ENCODE measurements around the gene HAGHL.

DNA sequence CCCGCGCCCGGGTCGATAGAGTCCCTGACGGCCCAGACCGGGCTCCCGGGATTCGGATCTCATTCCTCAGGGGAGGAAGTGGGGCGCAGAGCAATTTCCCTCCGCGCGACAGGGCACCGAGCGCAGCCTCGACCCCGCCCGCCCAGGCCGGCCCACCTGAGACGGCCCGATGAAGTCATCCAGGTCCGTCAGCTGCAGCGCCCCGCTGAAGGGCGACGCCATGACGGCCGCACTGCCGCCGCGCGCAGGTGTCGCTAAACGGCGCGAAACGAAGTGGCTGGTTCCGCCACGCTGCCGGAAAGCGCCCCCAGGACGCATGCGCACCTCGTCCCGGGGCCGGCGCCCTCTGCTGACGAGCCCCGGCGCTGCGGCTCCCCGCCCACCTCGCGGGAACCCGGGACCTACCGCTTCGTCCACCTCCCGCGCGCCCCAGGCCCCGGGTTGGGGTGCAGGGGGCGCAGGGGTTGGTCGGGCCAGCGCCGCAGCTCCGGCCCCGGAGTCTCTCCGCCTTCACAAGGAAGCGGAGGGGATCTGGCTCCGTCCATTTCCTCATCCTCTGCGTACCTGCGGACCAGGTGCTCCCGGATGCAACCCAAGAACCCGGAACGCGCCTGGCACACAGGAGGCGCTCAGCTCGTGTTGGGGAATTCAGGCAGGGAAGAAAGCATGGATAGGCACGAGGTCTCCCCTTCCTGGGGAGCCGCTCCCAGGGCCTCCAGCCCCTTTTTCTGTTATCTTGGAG, 14.0 kb downstream of the HAGHL start, which contains the start of gene CIAO3:
- TF ChIP-seq, protein P1, sequence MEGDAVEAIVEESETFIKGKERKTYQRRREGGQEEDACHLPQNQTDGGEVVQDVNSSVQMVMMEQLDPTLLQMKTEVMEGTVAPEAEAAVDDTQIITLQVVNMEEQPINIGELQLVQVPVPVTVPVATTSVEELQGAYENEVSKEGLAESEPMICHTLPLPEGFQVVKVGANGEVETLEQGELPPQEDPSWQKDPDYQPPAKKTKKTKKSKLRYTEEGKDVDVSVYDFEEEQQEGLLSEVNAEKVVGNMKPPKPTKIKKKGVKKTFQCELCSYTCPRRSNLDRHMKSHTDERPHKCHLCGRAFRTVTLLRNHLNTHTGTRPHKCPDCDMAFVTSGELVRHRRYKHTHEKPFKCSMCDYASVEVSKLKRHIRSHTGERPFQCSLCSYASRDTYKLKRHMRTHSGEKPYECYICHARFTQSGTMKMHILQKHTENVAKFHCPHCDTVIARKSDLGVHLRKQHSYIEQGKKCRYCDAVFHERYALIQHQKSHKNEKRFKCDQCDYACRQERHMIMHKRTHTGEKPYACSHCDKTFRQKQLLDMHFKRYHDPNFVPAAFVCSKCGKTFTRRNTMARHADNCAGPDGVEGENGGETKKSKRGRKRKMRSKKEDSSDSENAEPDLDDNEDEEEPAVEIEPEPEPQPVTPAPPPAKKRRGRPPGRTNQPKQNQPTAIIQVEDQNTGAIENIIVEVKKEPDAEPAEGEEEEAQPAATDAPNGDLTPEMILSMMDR (IDR thresholded peaks at IDR 0.05) = peak; percentile 43 to 96 (median 77)
- TF ChIP-seq POLR2A (IDR thresholded peaks at IDR 0.05) = peak in 1 of 2 donors; percentile 63

Measured in adrenal gland (tissue), 5 donors.